Fibroblast of skin of abdomen (primary cell): Measurements from ENCODE around the gene BSN.

Experiments used
- DNase-seq: peaks from one replicate; pipeline ENCODE4 v3.0.0-alpha.2; 2013

Gene BSN

DNA sequence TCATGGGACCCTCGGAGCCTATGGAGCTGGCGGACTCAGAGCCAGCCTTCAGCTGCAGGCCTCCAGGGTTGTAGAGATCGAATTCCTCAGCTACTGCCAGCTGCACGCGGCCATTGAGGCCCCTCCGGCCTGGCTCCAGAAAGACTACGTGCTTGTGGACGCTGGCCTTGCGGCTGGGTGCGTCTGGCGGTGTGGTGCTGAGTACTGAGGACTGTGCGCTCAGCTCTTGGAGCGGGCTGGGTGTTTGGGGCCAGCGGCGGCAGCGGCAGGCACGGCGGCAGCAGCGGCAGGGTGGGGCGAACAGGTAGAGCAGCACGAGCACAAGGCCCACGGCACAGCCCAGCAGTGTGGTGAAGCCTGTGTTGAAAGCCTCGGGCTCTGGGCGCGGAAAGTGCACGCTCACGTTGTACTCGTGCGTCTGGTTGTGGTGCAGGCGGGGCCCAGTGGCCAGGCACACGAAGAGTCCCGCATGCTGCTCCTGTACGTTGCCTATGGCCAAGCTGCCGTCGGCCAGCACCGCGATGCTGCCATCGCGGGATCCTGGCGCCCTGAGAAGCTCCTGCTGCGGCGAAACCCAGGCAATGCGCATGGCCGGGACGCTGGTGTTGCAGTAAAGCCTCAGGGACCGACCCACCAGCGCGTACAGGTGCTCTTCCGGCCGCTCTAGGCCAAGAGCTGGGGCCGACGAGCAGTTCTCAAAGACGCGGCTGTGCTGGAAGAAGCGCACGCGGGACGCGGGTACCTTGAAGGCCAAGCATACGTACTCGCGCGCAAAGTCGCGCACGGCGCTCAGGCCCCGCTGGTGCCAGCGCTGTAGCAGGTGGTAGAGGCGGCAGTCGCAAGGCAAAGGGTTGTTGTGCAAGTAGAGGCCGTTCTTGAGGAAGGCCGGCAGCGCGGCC is 163.9 kb downstream of the BSN start:
- DNase-seq, result no peak

GRCh38 chr3:49718858-49719213 is 164.6 kb downstream of the BSN start:
- DNase-seq, result no peak

- DNase-seq, result peak; percentile 93
Observed at GRCh38 chr3:49719214-49719884, 165.1 kb downstream of the BSN start, which contains the start of gene AMIGO3. Gene AMIGO3 (minus strand): TSS chr3:49719684. CDS start chr3:49719465, 219 bp downstream.
